Gastrocnemius medialis (tissue), 4 donors: ENCODE measurements around the gene NDP.

Experiments
- CTCF ChIP-seq, 5 experiments: fragments of 450-650 bp in 3 of 5; fragments of 200-600 bp in 2 of 5; sonication (generic) in 2 of 5; IDR thresholded peaks in 4 of 5; conservative IDR thresholded peaks in 1 of 5; 1 replicate in 4 of 5; 2 replicates in 1 of 5; pipeline ENCODE4 v1.5.1; 2016 to 2019; ENCODE audit warnings: antibody characterized with exemption in 5 of 5, mild to moderate bottlenecking in 3 of 5, moderate library complexity in 3 of 5
- POLR2A ChIP-seq, 2 donors: fragments of 450-650 bp; IDR thresholded peaks; one replicate each; pipeline ENCODE4 v1.6.1; 2017; ENCODE audit warnings: antibody characterized with exemption in 2 of 2, mild to moderate bottlenecking in 2 of 2, moderate library complexity in 2 of 2

GRCh38 chrX:43969504-43970501 lies 3.4 kb downstream of the NDP start:
- TF ChIP-seq CTCF (IDR thresholded peaks at IDR 0.05 in 4 of 5, conservative IDR thresholded peaks at IDR 0.05 in 1 of 5) (no peak), POLR2A (IDR thresholded peaks at IDR 0.05) (no peak)
